ENCODE results near the gene SYT1. TPM values are rescaled to one million over a fixed set of nuclear protein-coding genes. Genes with fewer than 3 reads are reported as not detected.

SYT1 gene
- total and polyA plus RNA-seq, 11 donors = 0.08 to 0.86 (median 0.16) TPM; not detected in 6

DNA sequence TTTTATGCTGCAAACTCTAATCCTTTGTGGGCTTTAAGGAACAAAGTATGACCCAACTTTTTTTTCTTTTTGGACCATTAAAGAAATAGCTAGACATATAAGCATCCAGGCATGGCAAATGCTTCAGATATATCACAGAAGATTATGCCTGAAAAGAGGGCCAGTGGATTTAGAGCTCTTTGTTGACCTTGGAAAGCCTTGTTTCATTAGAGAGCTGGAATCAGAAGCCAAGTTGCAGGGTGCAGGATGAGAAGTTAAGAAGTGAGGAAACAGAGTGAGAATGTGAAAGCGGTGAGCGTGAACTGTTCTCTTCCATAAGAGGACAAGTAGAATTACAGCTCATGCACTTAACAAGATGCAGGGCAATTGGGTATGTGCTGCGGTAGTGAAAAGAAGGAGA lies 373.7 kb downstream of the SYT1 start:
- WGBS, 4 donors = 90 to 96% (median 95%) methylated on average over 3 of the region's 3 CpGs
- intact Hi-C loops (cut with DNase I) = loop anchor here in 1 of 10 donors (10.0 kb wide), 1 partner anchor 57 kb away; no protein-coding TSS in a partner anchor
- Histone ChIP-seq H3K4me3 (no peak overlapping the region), H3K36me3 (no peaks in the 10 kb centered on the region), H3K27ac (no peak overlapping the region), H3K9me3 (peaks cover 0 to 3% (median 0%) of the 10 kb centered on the region in 12 donors), H3K27me3 (no peaks in the 10 kb centered on the region), H3K4me1 (no peaks in the 10 kb centered on the region)
- no peak for DNase-seq
- ATAC-seq = no peak
- no peak for TF ChIP-seq POLR2A (IDR thresholded peaks at IDR 0.05)
- no peak for TF ChIP-seq CTCF (IDR thresholded peaks at IDR 0.05)

GRCh38 chr12:79247494-79247893 lies 382.9 kb downstream of the SYT1 start:
- no peaks in the 10 kb centered on the region for H3K36me3 ChIP-seq
- 84 to 90% (median 89%) methylated on average over 2 of the region's 2 CpGs for WGBS, 4 donors
- no peak for DNase-seq
- no peaks in the 10 kb centered on the region for H3K27me3 ChIP-seq
- peaks cover 0 to 2% (median 0%) of the 10 kb centered on the region in 12 donors for H3K9me3 ChIP-seq
- no peaks in the 10 kb centered on the region for H3K4me1 ChIP-seq
- H3K4me3 ChIP-seq = no peak overlapping the region
- no peak for ATAC-seq
- no peak for TF ChIP-seq CTCF (IDR thresholded peaks at IDR 0.05)
- TF ChIP-seq POLR2A (IDR thresholded peaks at IDR 0.05) = no peak
- no peak overlapping the region for H3K27ac ChIP-seq
- intact Hi-C loops (cut with DNase I) = no loop called here

- no peak for DNase-seq
- no peak overlapping the region for H3K27ac ChIP-seq
- H3K4me1 ChIP-seq = no peaks in the 10 kb centered on the region
- ATAC-seq = no peak
- H3K4me3 ChIP-seq = no peak overlapping the region
- 87 to 91% (median 90%) methylated on average over 4 of the region's 4 CpGs for WGBS, 4 donors
- intact Hi-C loops (cut with DNase I) = no loop called here
- H3K9me3 ChIP-seq = peaks cover 0 to 13% (median 0%) of the 10 kb centered on the region in 12 donors
- TF ChIP-seq POLR2A (IDR thresholded peaks at IDR 0.05) (no peak), CTCF (IDR thresholded peaks at IDR 0.05) (no peak)
- H3K27me3 ChIP-seq = no peaks in the 10 kb centered on the region
- H3K36me3 ChIP-seq = no peaks in the 10 kb centered on the region
Observed at GRCh38 chr12:79250186-79250585, 385.6 kb downstream of the SYT1 start.

DNA sequence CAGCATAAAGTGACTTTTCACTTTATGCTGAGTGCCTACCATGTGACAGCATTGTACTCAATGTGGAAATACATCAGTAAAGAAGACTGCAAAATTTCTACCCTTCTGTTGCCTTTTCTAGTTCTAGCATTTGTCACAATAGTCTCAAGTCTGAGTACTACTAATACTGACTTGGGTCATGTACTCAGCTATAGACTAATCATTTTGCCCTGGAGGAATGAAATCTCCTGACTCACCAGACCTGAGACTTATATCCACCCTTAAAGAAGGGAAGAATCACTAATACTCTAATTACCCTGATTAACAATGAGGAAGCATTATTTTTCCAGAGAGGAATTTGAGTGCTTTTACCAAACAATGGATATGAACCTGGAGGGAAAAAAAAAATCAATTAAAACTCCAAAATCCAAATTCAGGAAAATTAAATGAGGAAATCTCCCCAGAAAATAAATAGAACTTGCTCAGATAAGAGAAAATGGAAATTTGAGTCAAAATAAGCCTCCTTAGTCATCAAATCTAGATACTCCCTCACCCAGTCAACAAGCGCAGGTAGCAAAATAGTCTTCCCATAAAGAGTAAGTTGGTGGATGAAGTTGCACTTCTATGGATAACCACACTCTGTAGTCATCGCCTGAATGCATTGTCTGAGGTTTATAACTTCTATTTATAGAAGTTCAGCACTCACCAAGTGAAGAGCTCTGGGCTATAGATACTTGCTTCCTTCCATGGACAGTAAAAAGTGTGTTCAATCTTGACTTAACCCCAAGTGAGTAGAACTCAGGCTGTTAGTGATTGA lies 386.6 kb downstream of the SYT1 start:
- 63 to 72% (median 67%) methylated on average over 2 of the region's 2 CpGs for WGBS, 4 donors
- intact Hi-C loops (cut with DNase I) = no loop called here
- no peak overlapping the region for H3K27ac ChIP-seq
- ATAC-seq = no peak
- DNase-seq = no peak
- TF ChIP-seq POLR2A (IDR thresholded peaks at IDR 0.05) (no peak), CTCF (IDR thresholded peaks at IDR 0.05) (no peak)
- no peak overlapping the region for H3K4me3 ChIP-seq
- no peaks in the 10 kb centered on the region for H3K36me3 ChIP-seq
- no peaks in the 10 kb centered on the region for H3K27me3 ChIP-seq
- H3K9me3 ChIP-seq = peaks cover 0 to 13% (median 0%) of the 10 kb centered on the region in 12 donors
- H3K4me1 ChIP-seq = no peaks in the 10 kb centered on the region
